IPS-NIHi7 (cell line): ENCODE results near the gene XRRA1.
"Not testable (repeated sequence)": the region's sequence is repeated elsewhere in the genome, so short reads cannot be mapped to it uniquely, and the experiment has no call there.

Experiments
- DNase-seq: peaks from one replicate; pipeline ENCODE4 v3.0.0; 2012; ENCODE audit warnings: mixed read lengths; ENCODE audit errors: extremely low spot score

The XRRA1 gene

GRCh38 chr11:74895340-74896116 is 53.4 kb downstream of the XRRA1 start:
- no peak for DNase-seq

- DNase-seq = not testable (repeated sequence)
Measured at GRCh38 chr11:74893015-74893414, 55.9 kb downstream of the XRRA1 start.

- no peak for DNase-seq
Measured at GRCh38 chr11:74877132-74877531, 71.8 kb downstream of the XRRA1 start.

GRCh38 chr11:74871037-74871436 is 77.9 kb downstream of the XRRA1 start:
- no peak for DNase-seq

GRCh38 chr11:74870485-74870884 is 78.4 kb downstream of the XRRA1 start:
- DNase-seq = peak; percentile 70

- no peak for DNase-seq
Measured at GRCh38 chr11:74866557-74866956, 82.3 kb downstream of the XRRA1 start.

GRCh38 chr11:74863410-74863809 is 85.5 kb downstream of the XRRA1 start:
- DNase-seq = no peak

GRCh38 chr11:74860743-74861142 is 88.1 kb downstream of the XRRA1 start:
- DNase-seq = no peak

GRCh38 chr11:74853223-74853622 is 95.7 kb downstream of the XRRA1 start:
- DNase-seq = no peak

GRCh38 chr11:74849525-74850391 is 99.1 kb downstream of the XRRA1 start:
- peak; percentile 89 for DNase-seq

- no peak for DNase-seq
Measured at GRCh38 chr11:74847895-74848294, 101.0 kb downstream of the XRRA1 start.

- no peak for DNase-seq
Measured at GRCh38 chr11:74847395-74847794, 101.5 kb downstream of the XRRA1 start.

- no peak for DNase-seq
Measured at GRCh38 chr11:74846770-74847169, 102.1 kb downstream of the XRRA1 start.

- no peak for DNase-seq
Measured at GRCh38 chr11:74845978-74846517, 102.8 kb downstream of the XRRA1 start.

- no peak for DNase-seq
Measured at GRCh38 chr11:74844865-74845264, 104.0 kb downstream of the XRRA1 start.

GRCh38 chr11:74844072-74844471 is 104.8 kb downstream of the XRRA1 start:
- no peak for DNase-seq

GRCh38 chr11:74842967-74843366 is 105.9 kb downstream of the XRRA1 start:
- peak; percentile 43 for DNase-seq

GRCh38 chr11:74840486-74840885 is 108.4 kb downstream of the XRRA1 start:
- DNase-seq = no peak

- no peak for DNase-seq
Measured at GRCh38 chr11:74839971-74840370, 108.9 kb downstream of the XRRA1 start.

GRCh38 chr11:74839446-74839845 is 109.4 kb downstream of the XRRA1 start:
- no peak for DNase-seq

- no peak for DNase-seq
Measured at GRCh38 chr11:74838188-74838587, 110.7 kb downstream of the XRRA1 start.

- DNase-seq = no peak
Measured at GRCh38 chr11:74837191-74837590, 111.7 kb downstream of the XRRA1 start.

- DNase-seq = no peak
Measured at GRCh38 chr11:74826901-74827300, 122.0 kb downstream of the XRRA1 start.
